ENCODE measurements around the gene CNDP2.

- TF ChIP-seq CTCF (IDR thresholded peaks at IDR 0.05) (no peak), POLR2A (IDR thresholded peaks at IDR 0.05) (no peak)
Observed at GRCh38 chr18:74451148-74451547, 45.0 kb upstream of the CNDP2 start.
